Activated CD4-positive, alpha-beta T cell treated with anti-CD3 and anti-CD28 coated beads for 48 hours (primary cell): ENCODE results near the gene TMEM150B.

Experiments used
- DNase-seq: peaks from one replicate; pipeline ENCODE4 v3.0.0-alpha.2; 2020

Gene TMEM150B

GRCh38 chr19:55325172-55325571, at the start of gene TMEM150B:
TSS of gene TMEM150B (minus strand) at chr19:55325341. CDS start at chr19:55321036, 4,305 bp downstream.
- no peak for DNase-seq

- DNase-seq, result no peak
Observed at GRCh38 chr19:55373993-55374757, 49.0 kb upstream of the TMEM150B start.

- DNase-seq, result no peak
Observed at GRCh38 chr19:55373306-55373992, 48.3 kb upstream of the TMEM150B start.

- DNase-seq, result peak; percentile 35
Observed at GRCh38 chr19:55372316-55373081, 47.4 kb upstream of the TMEM150B start.

GRCh38 chr19:55370305-55370988, 45.3 kb upstream of the TMEM150B start, which contains the start of gene IL11:
TSS of gene IL11 (minus strand) at chr19:55370463. CDS start at chr19:55370310, 153 bp downstream.
- DNase-seq, result no peak

GRCh38 chr19:55369653-55370304, 44.6 kb upstream of the TMEM150B start:
- DNase-seq, result peak; percentile 61

- DNase-seq, result peak; percentile 42
Observed at GRCh38 chr19:55368701-55369563, 43.8 kb upstream of the TMEM150B start.

- DNase-seq, result no peak
Observed at GRCh38 chr19:55368106-55368505, 43.0 kb upstream of the TMEM150B start.

GRCh38 chr19:55366790-55367189, 41.6 kb upstream of the TMEM150B start:
- DNase-seq, result no peak

- DNase-seq, result no peak
Observed at GRCh38 chr19:55365964-55366363, 40.8 kb upstream of the TMEM150B start.

- DNase-seq, result no peak
Observed at GRCh38 chr19:55365245-55365644, 40.1 kb upstream of the TMEM150B start.

- no peak for DNase-seq
Observed at GRCh38 chr19:55362990-55363716, 38.0 kb upstream of the TMEM150B start, which contains the start of gene GARIN5B. TSS of gene GARIN5B (minus strand) at chr19:55363260. CDS start at chr19:55363066, 194 bp downstream.

GRCh38 chr19:55362174-55362989, 37.2 kb upstream of the TMEM150B start:
- DNase-seq, result no peak

GRCh38 chr19:55360902-55361301, 35.8 kb upstream of the TMEM150B start:
- no peak for DNase-seq

GRCh38 chr19:55358943-55359908, 34.1 kb upstream of the TMEM150B start:
- DNase-seq, result no peak

GRCh38 chr19:55358493-55358892, 33.4 kb upstream of the TMEM150B start:
- DNase-seq, result no peak

GRCh38 chr19:55355213-55355821, 30.2 kb upstream of the TMEM150B start:
- no peak for DNase-seq
